B cell (primary cell): Measurements from ENCODE around the gene SLC9A6. TPM values are rescaled to one million over a fixed set of nuclear protein-coding genes. Genes with fewer than 3 reads are reported as not detected.

Experiments
- ATAC-seq: fragments of 200-7000 bp; cut with Tn5 transposase; one replicate; pipeline ENCODE4 v1.10.0; 2021; ENCODE audit warnings: low read depth, mild to moderate bottlenecking, moderate number of reproducible peaks, moderate library complexity
- CTCF ChIA-PET: fragments of 350-600 bp; sonication (Branson Sonifier 250); formaldehyde crosslinking; loops from one replicate; lab custom pipeline; 2021; ENCODE audit warnings: antibody characterized with exemption, inconsistent platforms; lab: Charles Lee
- POLR2A ChIA-PET: fragments of 350-600 bp; sonication (Branson Sonifier 250); formaldehyde crosslinking; loops from one replicate; lab custom pipeline; 2021; ENCODE audit warnings: antibody characterized with exemption; lab: Charles Lee
- DNase-seq: peaks from one replicate; pipeline ENCODE4 v3.0.0; 2013
- H2AFZ ChIP-seq: 2 replicates; pipeline ENCODE4 v1.6.1; 2012; ENCODE audit warnings: mild to moderate bottlenecking, low read depth, low read length; ENCODE audit not compliant: insufficient read depth, poor library complexity, severe bottlenecking
- H3K27ac ChIP-seq, 2 donors: 1 replicate in 1 of 2; 2 replicates in 1 of 2; pipeline ENCODE4 v1.5.1; 2012 to 2013; ENCODE audit warnings: low read length in 2 of 2, mild to moderate bottlenecking in 2 of 2, moderate library complexity in 1 of 2
- H3K27me3 ChIP-seq, 4 experiments: fragments of 200-600 bp in 1 of 4; sonication (generic) in 1 of 4; replicated peaks in 1 of 4; 1 replicate in 2 of 4; 2 replicates in 2 of 4; pipeline versions ENCODE4 v1.6.1 to v1.7.0; 2013 to 2016; ENCODE audit warnings: low read length in 3 of 4, mild to moderate bottlenecking in 2 of 4, mixed read lengths in 1 of 4, moderate library complexity in 1 of 4; ENCODE audit not compliant: insufficient read depth in 4 of 4, control insufficient read depth in 3 of 4; ENCODE audit errors: control extremely low read depth in 1 of 4
- H3K36me3 ChIP-seq, 2 experiments: replicated peaks in 1 of 2; 1 replicate in 1 of 2; 2 replicates in 1 of 2; pipeline versions ENCODE4 v1.6.1 to v1.7.1; 2013; ENCODE audit warnings: low read length in 1 of 2; ENCODE audit not compliant: insufficient read depth in 2 of 2, control insufficient read depth in 1 of 2; ENCODE audit errors: control extremely low read depth in 1 of 2, extremely low read depth in 1 of 2
- H3K4me1 ChIP-seq, 2 donors: fragments of 200-600 bp in 1 of 2; sonication (generic) in 1 of 2; 1 replicate in 1 of 2; 2 replicates in 1 of 2; pipeline versions ENCODE4 v1.5.1 to v1.6.1; 2013 to 2017; ENCODE audit warnings: low read length in 2 of 2; ENCODE audit not compliant: control insufficient read depth in 2 of 2, insufficient read depth in 2 of 2
- H3K4me2 ChIP-seq: replicated peaks from 2 replicates; pipeline ENCODE3; 2012; ENCODE audit warnings: mild to moderate bottlenecking, low read depth, low read length; ENCODE audit not compliant: poor library complexity, severe bottlenecking
- H3K4me3 ChIP-seq, 5 experiments: fragments of 200-600 bp in 1 of 5; sonication (generic) in 1 of 5; 1 replicate in 3 of 5; 2 replicates in 2 of 5; pipeline versions ENCODE4 v1.5.1 to v1.7.0; 2011 to 2016; ENCODE audit warnings: low read length in 4 of 5, mild to moderate bottlenecking in 4 of 5, low read depth in 2 of 5, control low read depth in 1 of 5, moderate library complexity in 1 of 5; ENCODE audit not compliant: insufficient read depth in 1 of 5; ENCODE audit errors: control extremely low read depth in 1 of 5, extremely low read depth in 1 of 5
- H3K79me2 ChIP-seq: fragments of 200-600 bp; sonication (generic); one replicate; pipeline ENCODE4 v1.6.0; 2016; ENCODE audit warnings: low read length; ENCODE audit not compliant: control insufficient read depth, insufficient read depth
- H3K9ac ChIP-seq: fragments of 200-600 bp; sonication (generic); 2 replicates; pipeline ENCODE4 v1.6.1; 2017; ENCODE audit warnings: mild to moderate bottlenecking, low read length, moderate library complexity
- H3K9me3 ChIP-seq, 3 donors: one replicate each; pipeline versions ENCODE4 v1.6.1 to v1.7.1; 2013; ENCODE audit warnings: low read length in 2 of 3; ENCODE audit not compliant: control insufficient read depth in 2 of 3, insufficient read depth in 1 of 3; ENCODE audit errors: control extremely low read depth in 1 of 3
- H4K20me1 ChIP-seq: 2 replicates; pipeline ENCODE4 v1.6.0; 2012; ENCODE audit warnings: mild to moderate bottlenecking, low read length; ENCODE audit not compliant: insufficient read depth, control insufficient read depth, poor library complexity, severe bottlenecking
- H3K27ac Mint-ChIP-seq: one replicate; pipeline ENCODE4 v1.8.0; 2021; ENCODE audit warnings: mixed read lengths
- H3K27me3 Mint-ChIP-seq: one replicate; pipeline ENCODE4 v1.8.0; 2021; ENCODE audit warnings: mixed read lengths
- H3K4me1 Mint-ChIP-seq: one replicate; pipeline ENCODE4 v1.8.0; 2021; ENCODE audit warnings: mixed read lengths
- H3K4me3 Mint-ChIP-seq: one replicate; pipeline ENCODE4 v1.8.0; 2021; ENCODE audit warnings: mixed read lengths
- H3K9me3 Mint-ChIP-seq: one replicate; pipeline ENCODE4 v1.8.0; 2022; ENCODE audit warnings: mixed read lengths; ENCODE audit not compliant: insufficient read depth
- CTCF ChIP-seq: fragments of 200-600 bp; IDR thresholded peaks from one replicate; pipeline ENCODE4 v1.8.0; 2022; ENCODE audit warnings: antibody characterized with exemption, mild to moderate bottlenecking
- EZH2 ChIP-seq: IDR thresholded peaks from 2 replicates; pipeline ENCODE4 v1.6.1; 2012; ENCODE audit warnings: borderline replicate concordance, low read depth, mild to moderate bottlenecking, moderate library complexity, low read length; ENCODE audit not compliant: insufficient read depth, poor library complexity, severe bottlenecking
- WGBS: methylation state at CpG from one replicate; pipeline ENCODE4 v1.1.5; 2013; ENCODE audit warnings: missing lambda C conversion rate; ENCODE audit not compliant: insufficient coverage; 5-methylcytosine and 5-hydroxymethylcytosine counted together
- intact Hi-C: fragments of 100-400 bp; cut with micrococcal nuclease; formaldehyde crosslinking; loops from one replicate; pipeline ENCODE4 v1.10.0; 2022
- polyA plus RNA-seq: library from polyadenylated mRNA; depleted of rRNA; stranded (reverse); fragments of >200 nt; gene quantifications from 2 replicates; pipeline ENCODE4 v1.2.3, GENCODE V29; 2012
- total RNA-seq, 2 donors: library from RNA; stranded (reverse); fragments of 120-200 nt in 1 of 2; gene quantifications; 1 replicate in 1 of 2; 2 replicates in 1 of 2; pipeline versions ENCODE4 v1.2.3 to v1.2.4, GENCODE V29; 2013 to 2022

Gene SLC9A6
- total and polyA plus RNA-seq, 2 donors (not counting 1 experiment from before 2014, with no cell fraction given), result 3.1 to 14.5 TPM

DNA sequence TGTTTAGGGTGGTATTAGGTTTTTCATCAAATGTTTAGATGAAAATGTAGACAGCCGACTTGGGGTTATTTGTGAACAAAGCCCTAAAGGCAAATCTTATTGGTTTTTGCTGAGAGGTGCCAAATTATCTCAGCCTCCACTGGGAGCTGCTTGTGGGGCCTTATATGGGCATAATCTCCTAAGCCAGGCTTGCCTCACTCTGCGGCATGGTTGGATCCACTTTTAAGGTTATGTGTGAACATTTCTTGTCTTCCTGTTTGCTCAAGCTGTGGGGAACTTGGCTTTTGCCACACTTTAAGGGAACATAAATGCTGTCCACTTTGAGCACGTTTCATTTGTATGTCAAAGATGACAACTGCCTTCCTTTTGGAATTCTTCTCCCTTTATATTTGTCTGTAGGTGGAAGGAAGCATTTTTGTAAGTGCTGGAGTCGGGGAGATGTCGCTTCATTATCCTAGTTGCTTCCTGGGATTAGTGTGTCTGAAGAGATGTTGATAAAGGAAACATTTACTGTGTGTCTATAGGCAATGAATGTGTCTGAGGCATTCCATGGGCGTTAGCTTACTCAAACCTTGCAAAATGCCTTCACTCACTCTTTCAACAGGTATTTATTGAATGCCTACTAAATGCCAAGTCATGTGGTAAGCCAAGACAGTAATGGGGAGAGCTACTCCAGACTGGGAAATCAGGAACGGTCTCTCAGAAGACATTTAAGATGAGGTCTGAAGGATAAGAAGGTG lies 78.3 kb downstream of the SLC9A6 start:
- no peaks in the 10 kb centered on the region for H3K79me2 ChIP-seq
- Mint-ChIP-seq H3K27ac (no peak overlapping the region), H3K4me3 (no peak overlapping the region), H3K4me1 (no peaks in the 10 kb centered on the region), H3K9me3 (no peaks in the 10 kb centered on the region), H3K27me3 (peaks cover 17% of the 10 kb centered on the region)
- no peaks in the 10 kb centered on the region for H3K9me3 ChIP-seq
- TF ChIP-seq CTCF, result no peak
- TF ChIP-seq EZH2, result no peak
- H3K9ac ChIP-seq, result no peak overlapping the region
- H4K20me1 ChIP-seq, result no peaks in the 10 kb centered on the region
- intact Hi-C loops, result no loop called here
- no peak overlapping the region for H3K4me3 ChIP-seq
- DNase-seq (no peak), ATAC-seq (no peak)
- H3K36me3 ChIP-seq, result no peaks in the 10 kb centered on the region
- H3K27me3 ChIP-seq, result no peaks in the 10 kb centered on the region
- ChIA-PET CTCF (no interaction called here), POLR2A (no interaction called here)
- no peak overlapping the region for H3K27ac ChIP-seq
- H3K4me2 ChIP-seq, result no peak overlapping the region
- H3K4me1 ChIP-seq, result no peaks in the 10 kb centered on the region
- H2AFZ ChIP-seq, result no peak overlapping the region
- 0% methylated on average over 1 of the region's 7 CpGs for WGBS

GRCh38 chrX:136064661-136065043 lies 79.4 kb downstream of the SLC9A6 start:
- no peak overlapping the region for H3K9ac ChIP-seq
- DNase-seq (no peak), ATAC-seq (no peak)
- Mint-ChIP-seq H3K9me3 (no peaks in the 10 kb centered on the region), H3K4me3 (no peak overlapping the region), H3K27ac (no peak overlapping the region), H3K4me1 (no peaks in the 10 kb centered on the region), H3K27me3 (peaks cover 17% of the 10 kb centered on the region)
- no peak overlapping the region for H3K4me3 ChIP-seq
- intact Hi-C loops, result no loop called here
- no peaks in the 10 kb centered on the region for H3K9me3 ChIP-seq
- no peak overlapping the region for H3K27ac ChIP-seq
- ChIA-PET CTCF (no interaction called here), POLR2A (no interaction called here)
- H3K4me1 ChIP-seq, result no peaks in the 10 kb centered on the region
- H3K36me3 ChIP-seq, result no peaks in the 10 kb centered on the region
- no peak overlapping the region for H2AFZ ChIP-seq
- TF ChIP-seq CTCF, result no peak
- no peak for TF ChIP-seq EZH2
- WGBS, result no CpG with 5 or more reads among the region's 3 CpGs
- H3K27me3 ChIP-seq, result no peaks in the 10 kb centered on the region
- no peaks in the 10 kb centered on the region for H4K20me1 ChIP-seq
- no peaks in the 10 kb centered on the region for H3K79me2 ChIP-seq
- no peak overlapping the region for H3K4me2 ChIP-seq
